Activated naive CD4-positive, alpha-beta T cell treated with Interleukin-2 at 50 U/mL for 16 hours (primary cell): ENCODE results near the gene MALRD1.
"Not testable (repeated sequence)": the region's sequence is repeated elsewhere in the genome, so short reads cannot be mapped to it uniquely, and the experiment has no call there.

ENCODE experiments used
- DNase-seq: peaks from one replicate; pipeline ENCODE4 v3.0.0-alpha.2; 2020

The MALRD1 gene

GRCh38 chr10:19730167-19730906 is 681.7 kb downstream of the MALRD1 start:
- DNase-seq: no peak

DNA sequence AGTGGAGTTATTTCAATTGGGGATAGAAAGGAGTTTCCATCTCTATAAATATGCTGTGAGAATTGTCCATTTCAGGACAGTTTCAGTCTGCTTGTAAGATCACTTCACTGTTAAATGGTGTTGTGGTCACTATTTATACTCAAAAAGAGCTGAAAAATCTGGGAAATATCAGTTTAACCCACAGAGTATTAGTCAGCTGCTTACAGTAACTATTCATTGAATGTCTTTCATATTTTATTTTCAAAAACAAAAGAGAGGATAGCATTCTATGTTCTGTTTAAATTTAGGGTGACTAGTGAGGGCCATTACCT is 682.3 kb downstream of the MALRD1 start:
- no peak for DNase-seq

DNA sequence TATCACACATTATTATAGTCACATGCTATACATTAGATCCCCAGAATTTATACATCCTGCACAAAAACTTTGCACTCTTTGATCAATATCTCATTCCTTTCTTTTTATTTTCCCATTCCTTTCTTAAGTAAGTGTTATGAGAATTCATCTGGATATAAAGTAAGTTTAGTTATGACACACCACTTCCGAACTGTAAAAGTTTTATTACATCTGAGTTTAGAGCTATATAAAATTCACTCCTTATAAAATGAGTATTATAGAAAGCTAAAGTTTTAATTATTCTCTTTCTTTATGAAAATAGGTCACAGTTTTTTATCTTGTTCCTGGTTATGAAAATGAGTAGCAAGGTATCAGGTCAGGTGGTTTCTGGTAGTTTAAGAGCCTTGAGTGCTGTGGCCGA is 683.0 kb downstream of the MALRD1 start:
- no peak for DNase-seq

GRCh38 chr10:19738440-19738839 is 689.8 kb downstream of the MALRD1 start:
- no peak for DNase-seq

DNA sequence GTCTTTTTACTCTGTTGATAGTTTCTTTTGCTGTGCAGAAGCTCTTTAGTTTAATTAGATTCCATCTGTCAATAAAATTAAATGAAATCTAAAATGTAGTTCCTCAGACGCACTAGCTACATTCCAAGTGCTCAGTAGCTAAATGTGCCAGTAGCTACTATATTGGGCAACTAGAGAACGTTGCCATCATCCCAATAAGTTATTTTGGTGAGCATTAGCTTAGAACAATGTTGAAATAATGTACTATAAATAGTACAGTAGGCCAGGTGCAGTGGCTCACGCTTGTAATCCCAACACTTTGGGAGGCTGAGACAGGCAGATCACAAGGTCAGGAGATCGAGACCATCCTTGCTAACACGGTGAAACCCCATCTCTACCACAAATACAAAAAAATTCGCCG is 690.6 kb downstream of the MALRD1 start:
- DNase-seq: not testable (repeated sequence)

GRCh38 chr10:19742144-19742543 is 693.5 kb downstream of the MALRD1 start:
- not testable (repeated sequence) for DNase-seq

DNA sequence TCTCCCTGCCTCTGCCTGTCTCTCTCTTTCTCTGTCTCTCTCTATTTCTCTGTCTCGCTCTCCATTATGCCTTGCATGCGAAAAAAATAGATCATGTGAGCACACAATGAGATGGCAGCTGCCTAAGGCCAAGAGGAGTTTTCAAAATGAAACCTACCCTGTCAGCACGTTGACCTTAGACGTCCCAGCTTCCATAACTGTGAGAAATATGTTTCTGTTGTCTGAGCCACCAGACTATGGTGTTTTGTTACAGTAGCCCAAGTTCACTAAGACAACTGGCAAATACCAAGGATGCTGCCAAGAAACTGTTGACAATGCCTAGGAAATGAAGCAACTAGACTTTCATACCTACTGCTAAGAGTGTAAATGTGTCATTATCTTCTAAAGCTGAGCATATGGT is 697.1 kb downstream of the MALRD1 start:
- no peak for DNase-seq

DNA sequence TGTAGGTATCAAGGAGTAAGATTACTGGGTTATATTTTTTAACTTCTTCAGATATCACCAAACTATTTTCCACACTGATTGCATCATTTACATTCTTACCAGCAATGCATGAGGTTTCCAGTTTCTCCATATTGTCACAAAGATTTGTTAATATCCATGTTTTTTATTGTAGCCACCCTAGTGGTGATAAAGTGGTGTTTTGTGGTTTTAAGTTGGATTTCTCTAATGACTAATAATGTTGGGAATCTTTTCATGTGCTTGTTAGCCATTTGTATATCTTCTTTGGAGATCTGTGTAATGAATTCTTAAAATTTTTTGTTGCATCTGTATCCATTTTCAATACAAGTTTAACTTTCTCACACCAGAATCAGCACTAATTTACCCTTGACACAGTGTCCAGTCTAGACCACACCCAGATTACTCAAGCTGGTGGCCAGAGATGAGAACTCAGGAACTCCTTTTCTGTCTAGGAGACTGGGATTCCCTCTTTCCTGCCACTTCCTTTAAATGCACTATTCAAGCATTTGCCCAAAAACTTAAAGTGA is 700.7 kb downstream of the MALRD1 start:
- no peak for DNase-seq

GRCh38 chr10:19750972-19751371 is 702.4 kb downstream of the MALRD1 start:
- no peak for DNase-seq

GRCh38 chr10:19756919-19757318 is 708.3 kb downstream of the MALRD1 start:
- DNase-seq: no peak

- DNase-seq: no peak
Observed at GRCh38 chr10:19762026-19762425, 713.4 kb downstream of the MALRD1 start.

- no peak for DNase-seq
Observed at GRCh38 chr10:19764111-19764510, 715.5 kb downstream of the MALRD1 start.

GRCh38 chr10:19767876-19768275 is 719.3 kb downstream of the MALRD1 start:
- no peak for DNase-seq

GRCh38 chr10:19769826-19770225 is 721.2 kb downstream of the MALRD1 start:
- DNase-seq: not testable (repeated sequence)

DNA sequence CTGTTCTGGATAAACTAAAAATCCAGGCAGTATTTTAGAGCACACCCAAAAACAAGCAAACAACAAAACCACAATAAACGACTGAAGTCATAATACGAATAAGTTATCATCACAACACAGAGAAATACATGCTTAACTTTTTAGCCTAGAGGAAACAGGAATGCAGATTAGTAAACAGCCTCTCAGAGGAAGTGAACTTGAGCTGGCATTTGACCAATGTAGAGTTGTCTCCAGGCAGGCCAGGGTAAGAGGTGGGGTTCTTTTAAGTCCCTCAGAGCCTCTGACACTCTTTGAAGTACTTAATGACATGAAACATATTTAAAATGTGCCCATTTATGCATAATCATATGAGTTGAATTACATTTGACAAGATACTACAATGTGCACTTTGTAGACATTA is 724.4 kb downstream of the MALRD1 start:
- DNase-seq: no peak

- DNase-seq: no peak
Observed at GRCh38 chr10:19775296-19775695, 726.7 kb downstream of the MALRD1 start.

DNA sequence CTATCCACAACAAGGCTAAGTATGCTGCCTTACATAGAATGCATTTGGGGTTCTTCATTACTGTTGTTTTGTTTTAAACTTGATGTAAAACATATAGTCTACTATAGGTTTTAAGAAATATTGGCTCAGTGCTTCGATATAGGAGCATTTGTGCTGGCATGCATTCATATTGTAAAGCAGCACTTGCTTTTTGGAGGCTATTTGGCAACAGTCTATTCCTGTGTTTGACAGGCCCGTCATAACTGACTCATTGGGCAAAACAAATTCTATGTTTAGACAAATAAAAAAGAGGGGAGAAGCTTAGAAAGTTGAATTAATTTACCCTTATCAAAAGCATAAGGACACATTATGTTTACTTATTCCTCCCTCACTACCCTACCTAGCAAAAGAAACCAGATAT is 729.2 kb downstream of the MALRD1 start:
- no peak for DNase-seq

GRCh38 chr10:19778996-19779395 is 730.4 kb downstream of the MALRD1 start:
- no peak for DNase-seq

GRCh38 chr10:19782430-19783089 is 734.0 kb downstream of the MALRD1 start:
- no peak for DNase-seq

- no peak for DNase-seq
Observed at GRCh38 chr10:19783721-19784120, 735.1 kb downstream of the MALRD1 start.
